ENCODE measurements around the gene TRIM45. TPM values are rescaled to one million over a fixed set of nuclear protein-coding genes. Genes with fewer than 3 reads are reported as not detected.

The TRIM45 gene
- total RNA-seq, 1 experiment from 2014 or later = 5.1 TPM

DNA sequence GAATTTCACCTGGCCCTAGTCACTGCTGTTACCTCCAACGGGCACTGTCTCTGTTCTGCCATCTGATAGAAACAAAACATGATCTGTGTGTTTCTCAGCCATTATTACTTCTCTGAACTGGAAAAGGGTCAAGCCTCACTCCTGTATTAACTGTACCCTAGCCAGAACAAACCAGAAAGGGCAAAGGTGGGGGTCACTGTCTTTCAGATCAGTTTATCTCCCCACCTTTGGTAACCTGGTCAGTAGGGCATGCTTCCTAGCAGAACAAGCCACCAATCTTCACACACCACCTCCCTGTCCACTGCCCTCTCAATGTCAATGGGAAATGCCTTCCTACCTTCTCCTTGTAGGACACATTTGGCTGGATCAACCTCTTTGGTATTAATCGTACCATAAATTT lies 3.9 kb downstream of the TRIM45 start:
- no peak overlapping the region for H3K4me3 Mint-ChIP-seq (ENCODE audit: unreplicated experiment)
- BruUV-seq (replicated peaks) = no TSS peak
- H3K4me1 Mint-ChIP-seq (ENCODE audit: low read depth, unreplicated experiment) = peaks cover 9% of the 10 kb centered on the region
- ChIA-PET CTCF (no interaction called here), POLR2A (no interaction called here)
- no peaks in the 10 kb centered on the region for H3K36me3 Mint-ChIP-seq (ENCODE audit: insufficient read depth, unreplicated experiment)
- H3K27ac Mint-ChIP-seq (ENCODE audit: unreplicated experiment) = no peak overlapping the region
- no peaks in the 10 kb centered on the region for H3K9me3 ChIP-seq
- TF ChIP-seq, protein P1, sequence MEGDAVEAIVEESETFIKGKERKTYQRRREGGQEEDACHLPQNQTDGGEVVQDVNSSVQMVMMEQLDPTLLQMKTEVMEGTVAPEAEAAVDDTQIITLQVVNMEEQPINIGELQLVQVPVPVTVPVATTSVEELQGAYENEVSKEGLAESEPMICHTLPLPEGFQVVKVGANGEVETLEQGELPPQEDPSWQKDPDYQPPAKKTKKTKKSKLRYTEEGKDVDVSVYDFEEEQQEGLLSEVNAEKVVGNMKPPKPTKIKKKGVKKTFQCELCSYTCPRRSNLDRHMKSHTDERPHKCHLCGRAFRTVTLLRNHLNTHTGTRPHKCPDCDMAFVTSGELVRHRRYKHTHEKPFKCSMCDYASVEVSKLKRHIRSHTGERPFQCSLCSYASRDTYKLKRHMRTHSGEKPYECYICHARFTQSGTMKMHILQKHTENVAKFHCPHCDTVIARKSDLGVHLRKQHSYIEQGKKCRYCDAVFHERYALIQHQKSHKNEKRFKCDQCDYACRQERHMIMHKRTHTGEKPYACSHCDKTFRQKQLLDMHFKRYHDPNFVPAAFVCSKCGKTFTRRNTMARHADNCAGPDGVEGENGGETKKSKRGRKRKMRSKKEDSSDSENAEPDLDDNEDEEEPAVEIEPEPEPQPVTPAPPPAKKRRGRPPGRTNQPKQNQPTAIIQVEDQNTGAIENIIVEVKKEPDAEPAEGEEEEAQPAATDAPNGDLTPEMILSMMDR (IDR thresholded peaks at IDR 0.05; ENCODE audit: insufficient read depth in 1 of 2, low read depth in 1 of 2, low read length in 1 of 2, severe bottlenecking in 1 of 2, unreplicated experiment in 1 of 2) = no peak
- no peaks in the 10 kb centered on the region for H3K27me3 ChIP-seq (replicated peaks; ENCODE audit: control insufficient read depth, insufficient read depth, low read length)
- H3K4me3 ChIP-seq (ENCODE audit: low read depth, low read length) = no peak overlapping the region
- no peaks in the 10 kb centered on the region for H3K9me3 Mint-ChIP-seq (ENCODE audit: unreplicated experiment)
- 0 out of 2 replicates have a peak, but pooled peaks cover 5% of the 10 kb centered on the region for H3K4me1 ChIP-seq
- H3K36me3 ChIP-seq (ENCODE audit: control insufficient read depth, insufficient read depth, low read length) = no peaks in the 10 kb centered on the region
- H3K27me3 Mint-ChIP-seq (ENCODE audit: insufficient read depth, unreplicated experiment) = no peaks in the 10 kb centered on the region
- no peak for DNase-seq
- intact Hi-C loops (cut with micrococcal nuclease; ENCODE audit: unreplicated experiment) = no loop called here

DNA sequence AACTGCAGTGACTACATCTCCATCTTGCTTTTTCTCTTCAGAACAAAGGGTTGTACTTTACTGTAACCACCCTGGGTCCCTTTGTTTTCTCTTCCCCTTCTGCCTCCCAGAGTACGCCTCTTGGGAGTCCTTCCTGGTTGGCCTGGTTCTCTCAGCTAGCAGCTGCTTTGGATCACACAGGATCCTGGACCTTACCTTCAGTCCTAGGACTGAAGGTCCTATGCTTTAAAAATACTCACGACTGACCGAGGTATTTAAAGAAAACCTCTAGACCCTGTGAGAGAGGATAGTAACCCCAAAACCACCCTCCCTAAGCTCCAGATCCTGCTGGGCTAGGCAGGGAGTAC lies 4.8 kb downstream of the TRIM45 start:
- ChIA-PET POLR2A (no interaction called here), CTCF (no interaction called here)
- no peaks in the 10 kb centered on the region for H3K9me3 ChIP-seq
- H3K36me3 Mint-ChIP-seq (ENCODE audit: insufficient read depth, unreplicated experiment) = no peaks in the 10 kb centered on the region
- no peaks in the 10 kb centered on the region for H3K27me3 Mint-ChIP-seq (ENCODE audit: insufficient read depth, unreplicated experiment)
- H3K27me3 ChIP-seq (replicated peaks; ENCODE audit: control insufficient read depth, insufficient read depth, low read length) = no peaks in the 10 kb centered on the region
- H3K4me3 ChIP-seq (ENCODE audit: low read depth, low read length) = no peak overlapping the region
- DNase-seq = no peak
- H3K36me3 ChIP-seq (ENCODE audit: control insufficient read depth, insufficient read depth, low read length) = no peaks in the 10 kb centered on the region
- no peaks in the 10 kb centered on the region for H3K4me1 ChIP-seq
- TF ChIP-seq, protein P1 (IDR thresholded peaks at IDR 0.05; ENCODE audit: insufficient read depth in 1 of 2, low read depth in 1 of 2, low read length in 1 of 2, severe bottlenecking in 1 of 2, unreplicated experiment in 1 of 2) = no peak
- H3K27ac Mint-ChIP-seq (ENCODE audit: unreplicated experiment) = no peak overlapping the region
- intact Hi-C loops (cut with micrococcal nuclease; ENCODE audit: unreplicated experiment) = no loop called here
- BruUV-seq (replicated peaks) = no TSS peak
- peaks cover 6% of the 10 kb centered on the region for H3K4me1 Mint-ChIP-seq (ENCODE audit: low read depth, unreplicated experiment)
- H3K4me3 Mint-ChIP-seq (ENCODE audit: unreplicated experiment) = no peak overlapping the region
- no peaks in the 10 kb centered on the region for H3K9me3 Mint-ChIP-seq (ENCODE audit: unreplicated experiment)

GRCh38 chr1:117116090-117116783 lies 5.3 kb downstream of the TRIM45 start:
- H3K36me3 ChIP-seq (ENCODE audit: control insufficient read depth, insufficient read depth, low read length) = no peaks in the 10 kb centered on the region
- Mint-ChIP-seq H3K4me3 (ENCODE audit: unreplicated experiment) (no peak overlapping the region), H3K27me3 (ENCODE audit: insufficient read depth, unreplicated experiment) (no peaks in the 10 kb centered on the region), H3K36me3 (ENCODE audit: insufficient read depth, unreplicated experiment) (peaks cover 4% of the 10 kb centered on the region), H3K27ac (ENCODE audit: unreplicated experiment) (no peak overlapping the region), H3K4me1 (ENCODE audit: low read depth, unreplicated experiment) (peaks cover 6% of the 10 kb centered on the region), H3K9me3 (ENCODE audit: unreplicated experiment) (no peaks in the 10 kb centered on the region)
- ChIA-PET CTCF (no interaction called here), POLR2A (no interaction called here)
- TF ChIP-seq, protein P1 (IDR thresholded peaks at IDR 0.05; ENCODE audit: insufficient read depth in 1 of 2, low read depth in 1 of 2, low read length in 1 of 2, severe bottlenecking in 1 of 2, unreplicated experiment in 1 of 2) = no peak
- no peak for DNase-seq
- BruUV-seq (replicated peaks) = no TSS peak
- no peaks in the 10 kb centered on the region for H3K4me1 ChIP-seq
- intact Hi-C loops (cut with micrococcal nuclease; ENCODE audit: unreplicated experiment) = no loop called here
- H3K9me3 ChIP-seq = no peaks in the 10 kb centered on the region
- H3K27me3 ChIP-seq (replicated peaks; ENCODE audit: control insufficient read depth, insufficient read depth, low read length) = no peaks in the 10 kb centered on the region
- H3K4me3 ChIP-seq (ENCODE audit: low read depth, low read length) = no peak overlapping the region

All from Caco-2 (cell line).